ENCODE data around the gene RSPRY1.

GRCh38 chr16:57185945-57186871 is at the start of gene RSPRY1, which contains the start of gene PSME3IP1:
- TF ChIP-seq CTCF (IDR thresholded peaks at IDR 0.05; ENCODE audit: low read length), result no peak
- TF ChIP-seq EZH2phosphoT487 (IDR thresholded peaks at IDR 0.05; ENCODE audit: low read length), result no peak
- TF ChIP-seq EZH2 (optimal IDR thresholded peaks at IDR 0.05; ENCODE audit: low read depth, low read length), result no peak

Data from MM.1S (cell line).